COLO668 (cell line): ENCODE results near the gene DNAL4.

Experiments used
- DNase-seq: peaks from one replicate; lab custom pipeline; 2025; ENCODE audit not compliant: unreplicated experiment; lab: John Stamatoyannopoulos, UW

The DNAL4 gene

DNA sequence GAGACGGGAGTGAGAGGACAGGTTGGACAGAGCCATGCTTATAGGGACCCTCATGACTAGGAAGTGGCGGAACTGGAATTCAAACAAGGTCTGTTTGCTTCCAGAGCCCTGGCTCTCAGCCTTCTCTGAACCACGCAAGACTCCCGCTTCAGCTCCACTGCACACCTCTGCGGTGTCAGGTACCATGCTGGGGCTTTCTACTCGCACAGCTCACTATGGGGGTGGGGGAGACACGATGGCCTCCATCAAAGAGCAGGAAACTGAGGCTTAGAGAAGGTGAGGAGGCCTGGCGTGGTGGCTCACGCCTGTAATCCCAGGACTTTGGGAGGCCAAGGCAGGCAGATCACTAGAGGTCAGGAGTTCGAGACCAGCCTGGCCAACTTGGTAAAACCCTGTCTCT lies 52.4 kb downstream of the DNAL4 start:
- DNase-seq, result no peak

DNA sequence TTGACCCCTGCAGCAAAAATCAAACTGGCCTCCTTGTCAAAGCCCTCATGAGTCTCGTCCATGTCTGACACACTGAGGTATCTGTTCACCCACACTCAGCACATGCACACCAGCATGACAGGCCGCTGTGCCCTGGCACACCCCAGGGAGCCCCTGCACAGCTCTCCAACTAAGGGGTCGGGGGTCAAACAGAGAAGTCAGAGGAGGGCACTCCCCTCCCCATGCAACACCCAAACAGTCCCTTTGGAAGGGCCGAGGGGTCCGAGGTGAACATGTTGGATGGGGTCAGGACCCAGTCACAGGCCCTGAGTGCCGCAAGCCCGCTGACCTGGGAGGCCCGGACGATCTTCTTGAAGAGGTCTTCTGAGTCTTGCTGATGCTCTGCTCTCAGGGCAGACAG lies 52.8 kb downstream of the DNAL4 start:
- DNase-seq, result no peak

DNA sequence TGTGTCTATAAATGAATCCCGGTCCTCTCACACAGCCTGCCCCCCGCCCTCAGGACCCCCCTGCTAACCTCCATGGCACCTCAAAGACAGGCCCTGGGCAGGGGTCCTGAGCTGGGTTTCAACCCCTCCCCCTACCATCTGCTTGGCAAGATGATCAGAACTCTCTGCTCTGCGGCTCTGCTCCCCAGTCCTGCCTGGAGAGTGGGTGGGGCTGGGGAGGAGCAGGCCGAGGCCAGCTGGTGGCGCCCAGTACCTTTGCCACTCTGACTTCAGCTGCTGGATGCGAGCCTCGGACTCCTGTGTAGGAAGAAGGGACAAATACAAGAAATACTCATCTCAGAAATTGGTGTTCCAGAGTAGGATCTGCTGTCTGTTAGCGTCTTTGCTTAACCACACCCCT lies 53.2 kb downstream of the DNAL4 start:
- no peak for DNase-seq

DNA sequence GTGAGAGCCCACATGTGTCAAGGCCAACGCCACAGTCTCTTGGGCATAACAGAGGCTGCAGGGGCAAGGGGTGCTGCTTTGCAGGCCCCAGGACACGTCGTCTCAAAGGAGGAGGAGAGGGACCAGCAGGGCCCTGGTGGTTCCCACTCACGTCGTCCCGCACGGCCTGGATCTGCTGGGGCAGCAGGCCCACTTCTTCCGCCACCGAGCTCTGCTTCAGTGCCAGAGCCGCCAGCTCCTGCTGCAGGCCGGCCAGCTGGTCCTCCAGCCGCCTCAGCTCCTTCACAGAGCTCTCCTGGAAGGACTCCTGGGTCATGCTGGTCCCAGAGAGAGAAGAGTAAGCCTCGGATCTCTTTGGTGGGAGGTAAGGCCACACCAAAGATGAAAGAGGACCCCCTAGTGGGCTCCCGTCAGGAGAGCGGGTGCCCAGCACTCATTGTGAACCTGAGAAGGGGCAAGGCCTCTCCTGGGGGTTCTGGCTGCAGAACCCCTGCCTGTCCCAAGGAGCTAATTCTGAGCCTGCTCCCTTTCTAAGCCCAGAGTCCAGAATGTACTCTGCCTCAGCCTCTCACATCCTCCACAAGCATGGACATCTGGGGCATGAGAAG lies 53.7 kb downstream of the DNAL4 start:
- DNase-seq, result no peak

DNA sequence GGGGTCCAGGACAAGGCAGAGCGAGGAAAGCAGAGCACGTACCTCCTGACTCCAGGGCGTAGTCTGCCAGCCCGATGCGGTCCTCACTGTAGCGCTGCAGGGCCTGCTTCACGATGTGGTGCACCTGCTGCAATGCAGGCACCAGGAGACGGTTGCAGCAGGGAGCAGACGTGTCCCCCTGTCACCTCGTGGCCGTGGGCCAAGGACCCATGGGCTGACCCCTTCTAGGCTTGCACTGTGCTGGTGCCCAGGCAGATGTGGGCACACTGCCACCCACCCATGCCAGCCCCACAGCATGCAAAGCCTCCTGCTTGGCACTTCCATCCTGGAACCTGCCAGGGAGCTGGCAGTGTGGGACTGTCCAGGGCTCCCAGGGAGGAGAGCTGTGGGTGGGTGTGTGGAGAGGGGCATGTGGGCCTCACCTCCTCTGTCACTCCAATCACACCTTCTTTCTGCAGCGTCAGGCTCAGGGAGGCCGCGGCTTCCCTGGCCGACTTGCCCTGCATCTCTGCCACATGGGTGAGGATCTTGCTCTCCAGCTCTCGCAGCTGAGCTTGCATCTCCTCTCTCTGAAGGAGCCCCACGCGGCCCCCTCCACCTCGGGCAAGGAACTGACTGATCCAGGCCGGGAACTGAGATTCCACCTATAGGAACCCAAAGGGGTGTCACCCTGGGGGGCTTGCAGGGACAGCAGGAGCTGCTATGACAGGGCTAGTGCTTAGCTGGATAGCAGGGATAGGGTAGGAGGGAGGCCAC lies 54.5 kb downstream of the DNAL4 start:
- DNase-seq, result no peak

DNA sequence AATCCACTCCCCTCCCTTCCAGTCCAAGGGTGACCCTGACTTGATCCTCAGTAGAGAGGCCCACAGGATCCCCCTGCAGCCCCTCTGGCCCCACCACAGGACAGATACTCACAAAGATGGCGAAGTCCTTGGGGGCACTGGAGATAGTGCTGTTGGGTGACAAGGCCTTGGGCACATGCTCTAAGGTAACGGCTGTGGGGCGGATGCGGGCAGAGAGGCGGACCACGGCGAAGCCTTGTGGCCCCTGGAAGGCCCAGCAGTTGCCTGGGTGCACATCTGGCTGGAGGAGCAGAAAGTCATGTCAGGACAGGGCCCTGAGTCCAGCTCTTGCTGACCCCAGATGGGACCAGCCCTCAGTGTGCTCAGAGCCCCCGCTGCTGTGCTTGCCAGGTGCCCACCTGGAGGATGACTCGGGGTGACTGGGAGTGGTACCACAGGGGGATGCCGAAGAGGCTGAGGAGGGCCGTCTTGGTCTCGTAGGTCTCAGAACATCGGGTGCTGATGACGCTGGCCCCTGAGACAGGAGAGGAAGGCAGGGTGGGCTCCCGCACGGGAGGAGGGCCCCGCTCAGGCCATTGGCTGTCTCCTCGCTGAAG lies 55.4 kb downstream of the DNAL4 start:
- DNase-seq, result no peak

DNA sequence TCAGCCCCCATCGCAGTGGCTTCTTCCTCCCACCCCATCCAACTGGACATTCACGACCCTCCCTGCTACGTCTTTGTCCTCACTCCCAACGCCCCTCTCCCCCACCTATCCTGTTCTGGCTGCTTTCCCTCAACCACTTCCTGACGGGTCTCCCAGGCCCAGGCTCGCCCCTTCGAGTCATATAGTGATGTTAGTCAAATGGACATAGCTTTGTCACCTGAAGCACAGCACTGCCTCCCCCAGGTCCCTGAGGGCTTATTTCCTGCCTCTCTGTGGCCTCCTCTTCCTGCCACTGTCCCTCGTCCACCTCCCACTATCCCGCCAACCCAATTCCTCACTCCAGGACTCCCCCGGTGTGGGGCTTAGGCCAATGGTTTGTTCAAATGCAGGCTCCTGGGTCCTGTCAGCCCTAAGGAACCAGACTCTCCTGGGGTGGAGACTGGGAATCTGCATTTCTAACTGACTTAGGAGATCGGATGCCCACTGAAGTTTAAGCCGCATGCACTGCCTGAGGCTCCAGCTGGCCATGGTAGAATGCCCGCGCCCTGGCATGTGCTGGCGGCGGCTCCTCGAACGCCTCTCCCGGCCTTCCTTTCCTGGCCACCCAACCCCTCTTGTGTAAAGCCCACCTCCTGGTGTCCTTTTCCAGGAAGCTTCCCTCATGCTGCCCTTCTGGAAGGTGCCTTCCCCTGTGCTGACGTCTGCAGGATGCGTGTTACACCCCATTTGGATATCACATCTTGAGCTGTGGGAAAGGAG lies 56.5 kb downstream of the DNAL4 start:
- DNase-seq, result no peak

DNA sequence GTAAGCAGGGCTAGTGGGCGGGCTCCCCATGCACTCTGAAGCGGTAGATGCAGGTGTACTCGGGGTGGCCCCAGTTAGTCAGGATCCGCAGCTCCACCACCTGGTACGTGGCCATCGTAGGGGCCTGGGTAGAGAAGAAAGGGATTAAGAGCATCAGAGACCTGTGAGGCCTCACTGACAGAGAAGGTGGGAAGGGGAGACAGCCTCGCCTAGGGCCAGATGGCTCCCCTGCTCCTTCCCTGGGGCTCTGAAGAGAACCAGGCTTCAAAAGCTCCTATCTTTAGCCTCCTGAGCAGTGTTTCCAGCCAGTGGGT lies 57.7 kb downstream of the DNAL4 start:
- no peak for DNase-seq

DNA sequence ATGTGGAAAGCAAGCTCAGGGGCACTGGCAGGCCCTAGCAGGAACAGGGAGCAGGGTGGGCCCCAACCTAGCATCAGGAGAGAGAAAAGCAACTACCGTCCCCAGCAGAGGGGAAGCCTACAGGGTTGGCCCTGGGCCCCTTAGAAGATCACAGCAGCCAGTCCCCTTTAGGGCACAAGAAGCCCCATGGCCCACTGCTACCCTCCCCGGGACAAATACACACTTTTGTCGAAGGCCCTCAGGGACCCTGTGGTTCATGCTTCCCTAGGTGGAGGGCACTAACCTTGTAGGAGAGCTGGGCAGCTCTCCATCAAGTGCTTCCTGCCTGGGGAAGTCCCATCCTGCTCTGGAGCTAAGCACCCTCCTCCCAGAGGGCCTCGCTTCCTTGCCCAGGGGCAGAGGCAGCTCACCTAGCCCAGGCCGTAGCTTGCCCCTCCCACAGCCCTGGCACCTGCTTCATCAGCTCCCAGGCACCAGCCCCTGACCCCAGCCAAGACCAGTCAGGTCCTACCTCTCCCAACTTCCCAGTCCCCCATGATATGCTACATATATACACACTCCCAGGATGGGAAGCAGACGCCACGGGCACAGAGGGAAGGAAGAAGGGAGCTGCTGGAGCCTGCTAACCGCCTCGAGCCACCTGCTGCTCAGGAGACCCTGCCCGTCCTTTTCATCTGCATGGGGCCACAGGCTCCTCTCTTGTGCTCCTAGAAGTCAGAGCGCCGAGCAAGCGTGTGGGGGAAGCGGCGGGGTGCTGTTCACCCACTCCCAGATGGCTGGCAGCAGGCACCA lies 58.3 kb downstream of the DNAL4 start:
- DNase-seq, result peak; percentile 40

DNA sequence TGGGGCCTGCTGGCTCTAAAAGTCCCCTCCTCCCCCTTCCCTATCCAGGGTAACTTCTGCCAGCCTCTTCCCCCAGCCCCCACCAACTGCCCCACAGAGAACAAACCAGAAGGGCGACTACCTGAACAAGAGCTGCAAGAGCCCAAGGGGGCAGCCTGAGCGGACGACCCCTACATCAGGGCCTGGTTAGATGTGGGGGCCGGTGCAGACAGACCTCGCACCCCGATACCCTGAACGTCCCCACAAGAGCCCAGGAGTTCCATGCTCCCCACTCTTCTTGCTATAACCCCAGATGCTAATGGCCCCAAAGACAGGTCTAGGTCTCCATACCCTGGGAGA lies 58.8 kb downstream of the DNAL4 start:
- DNase-seq, result no peak

DNA sequence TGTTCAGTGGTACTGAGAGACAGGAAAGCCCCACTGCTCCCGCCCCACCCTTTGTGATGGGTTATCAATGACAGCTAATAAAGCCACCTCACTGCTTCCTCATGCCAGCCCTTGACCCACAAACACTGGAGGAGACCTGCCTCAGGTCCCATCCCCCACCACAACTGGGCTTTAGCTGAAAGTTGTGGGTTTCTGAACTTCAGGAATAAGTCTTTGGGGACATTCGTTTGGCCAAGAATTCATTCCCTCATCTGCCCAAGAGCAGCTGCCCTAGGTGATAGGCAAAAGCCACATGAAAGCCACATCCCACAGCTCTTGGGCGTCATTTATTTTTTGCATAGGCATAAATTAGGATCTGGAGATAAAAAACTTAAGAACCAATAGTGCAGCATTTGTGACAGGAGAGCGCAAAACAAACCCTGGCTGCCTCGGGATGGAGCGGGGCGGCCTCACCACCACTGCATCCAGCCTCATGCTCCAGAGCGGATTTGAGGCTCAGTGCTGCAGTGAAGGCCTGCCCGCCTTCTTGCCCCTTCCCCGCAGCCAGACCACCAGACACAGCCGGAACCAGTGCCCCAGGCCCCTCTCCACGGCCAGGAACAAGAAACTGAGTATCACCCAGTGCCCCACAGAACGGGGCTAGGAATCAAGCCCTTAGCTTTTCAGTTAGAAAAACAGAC lies 59.4 kb downstream of the DNAL4 start:
- DNase-seq, result no peak

DNA sequence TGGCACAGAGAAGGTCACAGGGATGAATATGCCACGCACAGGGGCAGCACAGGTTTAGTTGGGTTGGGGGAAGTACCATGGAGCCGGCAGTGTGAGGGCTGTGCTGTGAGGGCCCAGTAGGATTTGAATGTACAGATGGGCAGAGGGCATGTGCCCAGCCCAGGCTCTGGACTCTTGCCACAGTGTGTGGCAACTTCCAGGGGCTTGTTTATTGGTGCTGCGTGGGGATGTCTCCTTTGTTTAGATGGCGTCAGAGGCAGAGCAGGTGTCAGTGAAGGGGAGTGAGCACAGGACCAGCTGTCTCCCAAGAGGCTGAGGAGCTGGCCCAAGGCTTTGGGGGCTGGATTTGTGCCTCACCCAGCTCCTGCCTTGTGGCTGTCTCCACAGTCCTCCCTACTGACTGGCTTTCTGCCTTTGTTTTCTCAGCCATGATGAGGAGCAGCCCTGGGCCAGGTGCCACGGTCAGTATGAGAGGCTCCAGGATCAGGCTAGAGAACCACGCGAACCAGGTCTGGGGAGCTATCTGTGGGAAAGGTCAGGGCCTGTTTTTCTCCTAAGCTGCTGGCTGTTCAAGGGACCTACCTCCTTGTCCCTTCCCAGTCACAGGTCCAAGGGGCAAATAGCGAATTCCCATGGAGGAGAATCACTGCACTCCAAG lies 60.1 kb downstream of the DNAL4 start:
- DNase-seq, result peak; percentile 55

DNA sequence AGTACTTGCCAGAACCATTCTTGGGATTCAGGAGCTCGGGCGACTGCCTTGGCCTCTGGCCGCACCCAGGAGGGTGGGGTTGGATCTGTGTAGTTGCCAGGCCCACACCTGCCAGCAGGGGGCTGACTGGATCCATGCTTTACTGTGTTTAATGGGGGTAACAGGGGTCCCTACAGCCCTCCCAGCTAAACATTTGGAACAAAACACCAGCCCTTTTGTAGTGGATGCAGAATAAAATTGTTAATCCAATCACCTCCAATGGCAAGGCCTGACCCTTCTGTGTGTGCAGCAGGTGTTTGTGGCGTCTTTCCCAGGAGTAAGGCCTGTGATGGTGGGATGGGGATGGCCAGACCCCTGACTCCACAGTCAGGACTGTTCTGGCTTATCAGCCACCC lies 60.6 kb downstream of the DNAL4 start:
- peak; percentile 30 for DNase-seq

DNA sequence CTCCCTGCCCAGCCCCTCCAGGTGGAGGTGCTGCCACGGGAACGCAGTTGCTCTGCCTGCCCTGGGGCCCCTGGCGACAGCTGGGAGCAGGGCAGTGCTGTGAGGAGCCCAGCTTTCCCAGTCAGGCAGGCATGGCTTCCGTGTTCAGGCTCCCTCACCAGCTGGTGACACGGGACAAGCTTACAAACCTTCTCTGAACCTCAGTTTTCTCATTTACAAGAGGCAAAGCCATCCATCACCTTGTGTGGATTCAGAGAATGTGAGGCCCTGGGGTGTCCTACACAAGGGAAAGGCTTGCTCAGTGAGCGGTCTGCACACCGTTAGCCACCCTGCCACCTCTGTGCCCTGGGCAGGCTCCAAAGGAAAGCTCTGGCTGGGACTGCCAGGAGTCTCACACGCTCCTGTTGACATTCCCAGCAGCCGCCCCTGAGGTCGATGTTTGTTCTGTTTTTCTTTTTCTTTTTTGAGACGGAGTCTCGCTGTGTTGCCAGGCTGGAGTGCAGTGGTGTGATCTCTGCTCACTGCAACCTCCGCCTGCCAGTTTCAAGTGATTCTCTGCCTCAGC lies 61.6 kb downstream of the DNAL4 start:
- no peak for DNase-seq

DNA sequence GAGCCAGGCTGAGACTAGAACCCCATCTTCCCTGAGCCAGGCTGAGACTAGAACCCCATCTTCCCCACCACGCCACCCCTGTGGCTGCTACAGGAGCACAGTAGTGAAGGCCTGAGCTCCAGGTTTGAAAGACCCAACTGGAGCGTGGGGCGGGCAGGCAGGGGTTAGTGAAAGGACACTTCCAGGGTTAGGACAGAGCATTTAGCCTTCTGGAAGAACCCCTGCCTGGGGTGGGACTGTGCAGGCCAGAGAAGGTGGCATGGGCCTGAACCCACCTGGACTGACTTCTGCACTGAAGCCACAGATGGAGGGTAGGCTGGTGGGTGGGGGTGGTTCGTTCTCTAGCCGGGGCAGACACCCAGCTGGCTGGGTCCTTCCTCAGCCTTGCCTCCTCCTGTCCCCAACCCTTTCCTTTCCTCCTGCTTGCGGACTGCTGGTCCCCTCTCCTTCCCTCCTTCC lies 62.2 kb downstream of the DNAL4 start:
- no peak for DNase-seq

DNA sequence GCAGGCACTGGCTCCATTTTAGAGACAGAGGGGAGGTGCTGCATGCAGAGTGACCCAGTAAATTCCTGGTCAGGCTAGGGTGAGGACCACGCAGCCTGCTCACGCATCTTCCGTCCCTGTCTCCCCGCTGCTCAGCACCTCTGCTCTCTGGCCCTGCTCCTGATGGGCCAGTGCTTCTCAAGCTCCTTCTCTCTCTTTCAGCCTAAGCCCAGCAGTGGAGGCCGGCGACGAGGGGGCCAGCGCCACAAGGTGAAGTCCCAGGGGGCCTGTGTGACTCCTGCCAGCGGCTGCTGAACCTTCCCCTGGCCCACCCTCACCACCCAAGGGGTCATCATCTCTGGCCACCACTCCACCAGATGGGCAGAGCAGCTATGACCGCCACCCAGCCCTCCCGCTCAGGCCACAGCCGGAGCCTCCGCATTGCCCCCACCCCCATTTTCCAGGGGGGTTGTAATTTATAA lies 63.5 kb downstream of the DNAL4 start:
- no peak for DNase-seq

DNA sequence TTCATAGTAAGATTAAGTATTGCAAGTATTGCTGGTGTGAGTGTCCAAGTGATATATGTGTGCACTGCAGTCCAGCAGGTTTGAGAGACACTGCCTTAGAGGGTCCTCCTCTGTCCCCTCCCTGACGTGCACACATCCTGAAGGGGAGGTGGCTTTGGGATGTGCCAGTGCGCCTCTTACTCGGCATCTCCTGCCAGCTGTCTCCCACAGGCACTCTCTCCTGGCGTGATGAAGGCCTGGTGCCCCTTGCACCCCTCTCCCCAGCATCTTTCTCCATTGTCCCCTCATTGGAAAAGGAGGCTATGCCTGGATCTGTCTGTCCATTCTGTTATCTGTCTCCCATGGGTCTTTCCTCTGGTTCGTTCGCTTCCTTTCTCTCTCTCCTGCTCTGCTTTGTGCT lies 64.0 kb downstream of the DNAL4 start:
- no peak for DNase-seq

DNA sequence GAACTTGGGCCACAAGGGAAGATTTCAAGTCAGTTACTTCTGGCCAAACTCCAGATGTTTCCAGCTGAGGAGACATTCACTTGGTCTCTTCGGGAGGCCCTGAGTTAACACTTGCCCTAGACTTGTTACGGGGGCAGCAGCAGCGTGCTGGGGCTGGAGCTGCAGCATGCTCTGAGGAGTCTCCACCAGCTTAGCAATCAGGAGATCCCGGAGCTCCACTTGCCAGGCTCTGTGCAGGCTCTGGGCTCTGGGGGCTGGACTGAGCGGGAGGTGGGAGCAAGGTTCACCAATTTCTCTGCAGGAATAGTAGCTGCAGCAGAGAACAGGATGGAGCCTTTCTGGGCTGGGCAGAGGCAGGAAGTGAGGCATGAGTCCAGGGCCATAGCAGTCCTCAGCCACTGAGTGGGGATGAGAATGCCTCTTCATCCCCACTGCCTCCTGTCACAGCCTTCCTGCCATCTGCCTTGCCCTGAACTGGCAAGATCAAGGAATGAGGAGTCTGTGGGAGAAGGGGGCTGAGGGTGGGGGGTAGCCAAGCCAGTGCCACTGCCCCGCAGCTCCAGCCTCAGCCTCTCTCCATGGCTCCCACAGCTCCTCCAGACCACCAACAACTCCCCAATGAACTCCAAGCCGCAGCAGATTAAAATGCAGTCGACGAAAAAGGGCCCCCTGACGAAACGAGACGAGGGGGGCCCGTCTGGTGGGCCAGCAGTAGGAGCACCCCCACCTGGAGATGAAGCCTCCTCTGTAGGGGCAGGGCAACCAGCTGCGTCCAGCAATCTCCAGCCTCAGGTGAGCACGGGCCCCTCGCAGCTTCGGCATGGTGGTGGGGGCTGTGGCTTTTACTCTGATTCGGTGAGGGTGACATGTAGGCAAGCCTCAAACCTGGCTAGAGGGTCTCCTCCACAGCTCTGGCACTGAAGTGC lies 64.8 kb downstream of the DNAL4 start:
- DNase-seq, result no peak
